Left lung (tissue), 10 donors: ENCODE results near the gene DNASE1L1. TPM values are rescaled to one million over a fixed set of nuclear protein-coding genes. Genes with fewer than 3 reads are reported as not detected.

Experiments used
- ATAC-seq: fragments of 200-7000 bp; cut with Tn5 transposase; one replicate; pipeline ENCODE4 v1.9.1; 2020; ENCODE audit warnings: moderate library complexity
- DNase-seq, 4 donors: peaks; one replicate each; pipeline ENCODE4 v3.0.0-alpha.2; 2013 to 2020
- H3K27ac ChIP-seq, 2 donors: fragments of 200-600 bp; sonication (generic) in 1 of 2; one replicate each; pipeline versions ENCODE4 v1.5.0 to v1.8.0; 2020 to 2021
- H3K27me3 ChIP-seq, 2 donors: fragments of 200-600 bp; sonication (generic) in 1 of 2; one replicate each; pipeline versions ENCODE4 v1.5.0 to v1.8.0; 2020 to 2021
- H3K36me3 ChIP-seq, 2 donors: fragments of 200-600 bp; sonication (generic) in 1 of 2; one replicate each; pipeline versions ENCODE4 v1.5.0 to v1.8.0; 2020 to 2021
- H3K4me1 ChIP-seq, 2 donors: fragments of 200-600 bp; one replicate each; pipeline ENCODE4 v1.8.0; 2021
- H3K4me3 ChIP-seq, 2 donors: fragments of 200-600 bp; sonication (generic) in 1 of 2; one replicate each; pipeline versions ENCODE4 v1.5.0 to v1.8.0; 2020 to 2021; ENCODE audit warnings: mild to moderate bottlenecking in 1 of 2
- H3K9me3 ChIP-seq, 2 donors: fragments of 200-600 bp; sonication (generic) in 1 of 2; one replicate each; pipeline versions ENCODE4 v1.5.0 to v1.8.0; 2020 to 2021
- CTCF ChIP-seq, 2 donors: fragments of 200-600 bp; sonication (generic) in 1 of 2; IDR thresholded peaks; one replicate each; pipeline versions ENCODE4 v1.5.0 to v1.8.0; 2021; ENCODE audit warnings: antibody characterized with exemption in 2 of 2
- intact Hi-C, 2 donors: fragments of 100-400 bp; cut with DNase I; formaldehyde crosslinking; loops; one replicate each; pipeline versions ENCODE4 v1.11.2 to v1.14.2; 2022
- polyA plus RNA-seq, 6 donors: library from polyadenylated mRNA; unstranded; fragments of 120-200 nt; gene quantifications; one replicate each; pipeline ENCODE4 v1.2.1, GENCODE V29; 2013; ENCODE audit not compliant: insufficient read length in 6 of 6
- total RNA-seq, 2 donors: library from RNA; stranded (reverse); fragmentation: NEBNext Ultra II Directional; extraction: Animal tissue kit (Norgen Biotek cat#: 25700); gene quantifications; one replicate each; pipeline ENCODE4 v1.2.1, GENCODE V29; 2021
- donor health status: DM: no; HTN: yes; CAD: no.
- donor health status: DM: no; HTN: no; CAD: no.

DNASE1L1 gene
- total and polyA plus RNA-seq, 8 donors: 8.8 to 36.1 (median 10.4) TPM

GRCh38 chrX:154380153-154380552 lies 28.9 kb downstream of the DNASE1L1 start:
- intact Hi-C loops: no loop called here
- H3K27me3 ChIP-seq: no peaks in the 10 kb centered on the region
- peak overlapping the region; percentile 95 for H3K27ac ChIP-seq
- no peaks in the 10 kb centered on the region for H3K36me3 ChIP-seq
- DNase-seq (no peak), ATAC-seq (no peak)
- peak overlapping the region; percentile 56 to 62 for H3K4me3 ChIP-seq
- no peak for TF ChIP-seq CTCF (IDR thresholded peaks at IDR 0.05)
- no peaks in the 10 kb centered on the region for H3K9me3 ChIP-seq
- peaks cover 0 to 21% of the 10 kb centered on the region in 2 donors for H3K4me1 ChIP-seq

GRCh38 chrX:154379569-154379951 lies 29.5 kb downstream of the DNASE1L1 start:
- intact Hi-C loops: no loop called here
- ATAC-seq (no peak), DNase-seq (no peak)
- TF ChIP-seq CTCF (IDR thresholded peaks at IDR 0.05): no peak
- H3K4me3 ChIP-seq: peak overlapping the region; percentile 56 to 62
- H3K36me3 ChIP-seq: no peaks in the 10 kb centered on the region
- peaks cover 0 to 23% of the 10 kb centered on the region in 2 donors for H3K4me1 ChIP-seq
- peak overlapping the region; percentile 95 for H3K27ac ChIP-seq
- H3K27me3 ChIP-seq: no peaks in the 10 kb centered on the region
- no peaks in the 10 kb centered on the region for H3K9me3 ChIP-seq

GRCh38 chrX:154378799-154379568 lies 30.1 kb downstream of the DNASE1L1 start, which contains the start of gene EMD:
TSS of gene EMD (plus strand) at chrX:154379295. CDS start at chrX:154379485, 190 bp downstream.
- Histone ChIP-seq H3K27ac (peak within 1 kb of the TSS; percentile 95 to 96), H3K27me3 (no peaks in the 10 kb centered on the region), H3K4me3 (peak within 1 kb of the TSS; percentile 56 to 62), H3K36me3 (no peaks in the 10 kb centered on the region), H3K9me3 (no peaks in the 10 kb centered on the region), H3K4me1 (peaks cover 0 to 26% of the 10 kb centered on the region in 2 donors)
- intact Hi-C loops: no loop called here
- peak in 1 of 2 donors; percentile 46 for TF ChIP-seq CTCF (IDR thresholded peaks at IDR 0.05)
- DNase-seq (peak; percentile 94 to 98 (median 97)), ATAC-seq (peak; percentile 89)

GRCh38 chrX:154378059-154378798 lies 30.8 kb downstream of the DNASE1L1 start:
- peak; percentile 3 for ATAC-seq
- DNase-seq: peak; percentile 54 to 83 (median 68)

More at GRCh38 chrX:154378059-154378798, 30.8 kb downstream of the DNASE1L1 start:
- Histone ChIP-seq H3K27ac (peak overlapping the region; percentile 95 to 96), H3K4me1 (peaks cover 0 to 34% of the 10 kb centered on the region in 2 donors), H3K4me3 (peak overlapping the region; percentile 38 to 62), H3K36me3 (no peaks in the 10 kb centered on the region), H3K27me3 (no peaks in the 10 kb centered on the region), H3K9me3 (no peaks in the 10 kb centered on the region)
- intact Hi-C loops: no loop called here
- TF ChIP-seq CTCF (IDR thresholded peaks at IDR 0.05): no peak
